Osteocyte (in vitro differentiated cells): ENCODE results near the gene ARHGAP35. TPM values are rescaled to one million over a fixed set of nuclear protein-coding genes. Genes with fewer than 3 reads are reported as not detected.

ENCODE experiments used
- DNase-seq: peaks from one replicate; pipeline ENCODE4 v3.0.0; 2021; ENCODE audit warnings: mixed read lengths; ENCODE audit not compliant: unreplicated experiment; ENCODE audit errors: extremely low spot score
- H3K27ac Mint-ChIP-seq: one replicate; pipeline ENCODE4 v1.8.0; 2021; ENCODE audit warnings: mild to moderate bottlenecking, mixed read lengths; ENCODE audit not compliant: unreplicated experiment
- H3K27me3 Mint-ChIP-seq: one replicate; pipeline ENCODE4 v1.8.0; 2021; ENCODE audit warnings: mixed read lengths; ENCODE audit not compliant: unreplicated experiment
- H3K36me3 Mint-ChIP-seq: one replicate; pipeline ENCODE4 v1.8.0; 2021; ENCODE audit warnings: mixed read lengths; ENCODE audit not compliant: unreplicated experiment
- H3K4me1 Mint-ChIP-seq: one replicate; pipeline ENCODE4 v1.8.0; 2021; ENCODE audit warnings: mixed read lengths; ENCODE audit not compliant: unreplicated experiment
- H3K4me3 Mint-ChIP-seq: one replicate; pipeline ENCODE4 v1.8.0; 2021; ENCODE audit warnings: mild to moderate bottlenecking, moderate library complexity, mixed read lengths; ENCODE audit not compliant: unreplicated experiment
- H3K9me3 Mint-ChIP-seq: one replicate; pipeline ENCODE4 v1.8.0; 2021; ENCODE audit warnings: mixed read lengths; ENCODE audit not compliant: unreplicated experiment
- total RNA-seq: library from RNA; stranded (reverse); gene quantifications from 2 replicates; pipeline ENCODE4 v1.2.1, GENCODE V29; 2021
- TF ChIP-seq, protein P1 (sequence below): fragments of 200-600 bp; sonication (generic); IDR thresholded peaks from 2 replicates; pipeline ENCODE4 v1.5.0; 2021; ENCODE audit warnings: antibody characterized with exemption, mild to moderate bottlenecking, moderate library complexity

Gene ARHGAP35
- total RNA-seq, 1 donor from 2014 or later = 107 TPM

DNA sequence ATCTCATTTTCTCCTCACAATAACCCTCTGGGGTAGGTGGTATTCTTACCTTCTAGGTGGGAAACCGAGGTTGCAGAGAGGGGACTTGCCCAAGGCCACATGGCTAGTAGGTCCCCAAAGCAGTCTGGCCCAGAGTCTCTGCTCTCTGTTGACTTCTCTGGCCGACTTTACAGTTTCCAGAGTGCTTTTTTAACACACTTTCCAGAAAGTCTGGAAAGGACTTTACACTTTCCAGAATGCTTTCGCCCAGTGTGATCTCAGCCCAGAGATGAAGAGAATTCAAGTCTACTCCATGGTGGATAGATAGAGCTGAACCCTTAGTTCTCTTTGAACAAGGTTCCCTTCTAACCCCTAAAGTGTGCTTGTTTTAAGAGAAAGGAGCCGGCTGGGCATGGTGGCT, 12.2 kb downstream of the ARHGAP35 start:
- peaks cover 9% of the 10 kb centered on the region for H3K36me3 Mint-ChIP-seq
- H3K9me3 Mint-ChIP-seq = no peaks in the 10 kb centered on the region
- TF ChIP-seq, protein P1, sequence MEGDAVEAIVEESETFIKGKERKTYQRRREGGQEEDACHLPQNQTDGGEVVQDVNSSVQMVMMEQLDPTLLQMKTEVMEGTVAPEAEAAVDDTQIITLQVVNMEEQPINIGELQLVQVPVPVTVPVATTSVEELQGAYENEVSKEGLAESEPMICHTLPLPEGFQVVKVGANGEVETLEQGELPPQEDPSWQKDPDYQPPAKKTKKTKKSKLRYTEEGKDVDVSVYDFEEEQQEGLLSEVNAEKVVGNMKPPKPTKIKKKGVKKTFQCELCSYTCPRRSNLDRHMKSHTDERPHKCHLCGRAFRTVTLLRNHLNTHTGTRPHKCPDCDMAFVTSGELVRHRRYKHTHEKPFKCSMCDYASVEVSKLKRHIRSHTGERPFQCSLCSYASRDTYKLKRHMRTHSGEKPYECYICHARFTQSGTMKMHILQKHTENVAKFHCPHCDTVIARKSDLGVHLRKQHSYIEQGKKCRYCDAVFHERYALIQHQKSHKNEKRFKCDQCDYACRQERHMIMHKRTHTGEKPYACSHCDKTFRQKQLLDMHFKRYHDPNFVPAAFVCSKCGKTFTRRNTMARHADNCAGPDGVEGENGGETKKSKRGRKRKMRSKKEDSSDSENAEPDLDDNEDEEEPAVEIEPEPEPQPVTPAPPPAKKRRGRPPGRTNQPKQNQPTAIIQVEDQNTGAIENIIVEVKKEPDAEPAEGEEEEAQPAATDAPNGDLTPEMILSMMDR = no peak
- no peaks in the 10 kb centered on the region for H3K27me3 Mint-ChIP-seq
- peak overlapping the region; percentile 23 for H3K27ac Mint-ChIP-seq
- no peak for DNase-seq
- peaks cover 31% of the 10 kb centered on the region for H3K4me1 Mint-ChIP-seq
- H3K4me3 Mint-ChIP-seq = no peak overlapping the region

DNA sequence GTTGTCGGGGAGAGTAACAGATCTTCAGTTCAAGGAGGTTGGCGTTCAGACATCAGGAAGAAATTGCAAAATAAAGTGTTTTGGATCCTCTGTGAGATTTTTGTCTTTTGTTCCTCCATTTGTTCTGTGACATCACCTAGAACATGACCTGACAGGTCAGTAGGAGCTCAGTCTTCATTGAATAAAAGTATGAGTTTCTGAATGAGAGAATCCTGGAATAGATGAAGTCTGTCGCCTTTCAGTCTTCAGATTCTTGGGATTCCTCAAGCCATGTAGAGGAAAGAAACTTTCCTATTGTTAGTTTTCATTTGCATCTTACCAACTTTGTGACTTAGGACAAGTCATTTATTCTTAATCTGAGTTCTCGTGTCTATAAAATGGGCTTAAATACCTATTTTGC, 14.4 kb downstream of the ARHGAP35 start:
- Mint-ChIP-seq H3K27ac (peak overlapping the region; percentile 69), H3K36me3 (peaks cover 9% of the 10 kb centered on the region)

DNA sequence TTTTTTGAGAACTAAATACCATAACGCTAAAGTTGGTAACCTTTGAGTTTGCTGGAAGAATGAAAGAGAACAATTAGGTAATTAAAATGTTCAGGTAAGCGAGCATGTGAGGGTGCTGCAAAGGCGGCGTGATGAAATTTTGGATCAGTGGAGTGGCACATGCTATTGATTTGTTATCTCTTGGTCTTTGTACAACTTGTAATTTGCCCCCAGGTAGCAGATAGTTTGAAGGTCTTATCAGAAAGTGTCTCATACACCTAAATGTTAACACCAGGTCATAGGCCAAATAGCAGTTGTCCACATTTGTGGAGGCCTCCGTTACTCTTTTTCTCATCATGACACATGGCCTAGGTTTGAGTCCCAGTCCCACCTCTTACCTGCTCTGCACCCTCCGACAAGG, 14.9 kb downstream of the ARHGAP35 start:
- Mint-ChIP-seq H3K36me3 (peaks cover 10% of the 10 kb centered on the region), H3K9me3 (no peaks in the 10 kb centered on the region), H3K27ac (peak overlapping the region; percentile 69), H3K4me3 (no peak overlapping the region), H3K27me3 (no peaks in the 10 kb centered on the region), H3K4me1 (peaks cover 44% of the 10 kb centered on the region)
- TF ChIP-seq, protein P1 = no peak
- DNase-seq = no peak

More for the DNA sequence above, 14.4 kb downstream of the ARHGAP35 start:
- Mint-ChIP-seq H3K4me1 (peaks cover 41% of the 10 kb centered on the region), H3K4me3 (no peak overlapping the region), H3K9me3 (no peaks in the 10 kb centered on the region), H3K27me3 (no peaks in the 10 kb centered on the region)
- no peak for DNase-seq
- TF ChIP-seq, protein P1 = no peak

DNA sequence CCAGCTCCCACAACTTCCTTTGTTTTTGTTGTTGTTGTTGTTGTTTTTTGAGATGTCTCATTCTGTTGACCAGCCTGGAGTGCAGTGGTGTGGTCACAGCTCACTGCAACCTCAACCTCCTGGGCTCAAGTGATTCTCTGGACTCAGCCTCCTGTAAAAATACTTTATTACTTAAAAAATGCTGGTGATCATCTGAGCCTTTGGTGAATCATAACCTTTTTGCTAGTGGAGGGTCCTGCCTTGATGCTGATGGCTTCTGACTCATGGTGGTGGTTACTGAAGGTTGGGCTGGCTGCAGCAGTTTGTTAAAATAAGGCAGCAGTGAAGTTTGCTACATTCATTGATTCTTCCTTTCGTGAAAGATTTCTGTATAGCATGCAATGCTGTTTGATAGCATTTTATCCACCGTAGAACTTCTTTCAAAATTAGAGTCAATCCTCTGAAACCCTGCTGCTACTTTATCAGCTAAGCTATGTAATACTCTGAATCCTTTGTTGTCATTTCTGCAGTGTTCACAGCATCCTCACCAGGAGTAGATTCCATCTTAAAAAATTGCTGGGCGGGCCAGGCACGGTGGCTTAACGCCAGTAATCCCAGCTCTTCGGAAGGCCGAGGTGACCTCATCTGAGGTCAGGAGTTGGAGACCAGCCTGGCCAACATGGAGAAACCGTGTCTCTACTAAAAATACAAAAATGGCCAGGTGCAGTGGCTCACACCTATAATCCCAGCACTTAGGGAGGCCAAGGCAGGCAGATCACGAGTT, 18.0 kb downstream of the ARHGAP35 start:
- peaks cover 53% of the 10 kb centered on the region for H3K4me1 Mint-ChIP-seq
- no peaks in the 10 kb centered on the region for H3K9me3 Mint-ChIP-seq
- peak overlapping the region; percentile 84 for H3K27ac Mint-ChIP-seq
- peaks cover 10% of the 10 kb centered on the region for H3K36me3 Mint-ChIP-seq
- H3K4me3 Mint-ChIP-seq = no peak overlapping the region
- TF ChIP-seq, protein P1 = no peak
- no peaks in the 10 kb centered on the region for H3K27me3 Mint-ChIP-seq
- DNase-seq = no peak

DNA sequence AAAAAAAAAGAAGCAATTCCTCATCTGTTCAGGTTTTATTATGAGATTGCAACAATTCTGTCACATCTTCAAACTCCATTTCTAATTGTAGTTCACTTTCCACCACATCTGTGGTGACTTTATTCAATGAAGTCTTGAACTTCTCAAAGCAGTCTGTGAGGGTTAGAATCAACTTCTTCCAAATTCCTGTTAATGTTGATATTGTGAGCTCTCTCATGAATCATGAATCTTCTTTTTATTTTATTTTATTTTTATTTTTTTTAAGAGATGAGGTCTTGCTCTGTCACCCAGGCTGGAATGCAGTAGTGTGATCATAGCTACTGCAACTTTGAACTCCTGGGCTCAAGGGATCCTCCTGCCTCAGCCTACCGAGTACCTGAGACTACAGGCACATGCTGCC, 19.6 kb downstream of the ARHGAP35 start:
- H3K27ac Mint-ChIP-seq = peak overlapping the region; percentile 66
- peaks cover 49% of the 10 kb centered on the region for H3K4me1 Mint-ChIP-seq
- H3K36me3 Mint-ChIP-seq = peaks cover 5% of the 10 kb centered on the region
- no peak overlapping the region for H3K4me3 Mint-ChIP-seq
- TF ChIP-seq, protein P1 = no peak
- DNase-seq = no peak
- H3K27me3 Mint-ChIP-seq = no peaks in the 10 kb centered on the region
- no peaks in the 10 kb centered on the region for H3K9me3 Mint-ChIP-seq
